ENCODE data around the gene BCAR1. TPM values are rescaled to one million over a fixed set of nuclear protein-coding genes. Genes with fewer than 3 reads are reported as not detected.

BCAR1 gene
- polyA plus RNA-seq, 2 of the 4 experiments (the other 2 are of a cell fraction), result 10.2 to 35.8 TPM

- TF ChIP-seq E2F6 (IDR thresholded peaks at IDR 0.05; ENCODE audit: borderline replicate concordance, low read depth), result no peak
- no peak for TF ChIP-seq ELK1 (IDR thresholded peaks at IDR 0.05; ENCODE audit: low read depth, low read length)
- no peak for TF ChIP-seq POLR2A (IDR thresholded peaks at IDR 0.05; ENCODE audit: low read length)
Measured at GRCh38 chr16:75264457-75264998, 13.1 kb upstream of the BCAR1 start (continued).

GRCh38 chr16:75263963-75264445, 12.6 kb upstream of the BCAR1 start:
- DNase-seq (ENCODE audit: low read depth in 1 of 2, low spot score in 1 of 2), result no peak
- ChIA-PET POLR2A (no interaction called here), CTCF (interaction anchor here (0.8 to 1.1 kb wide), 2 partner anchors 30 to 115 kb away, joined by 3 read pairs; no protein-coding TSS in a partner anchor)
- no peak; a peak in 2 of 6 replicates for ATAC-seq
- FAIRE-seq, result no peak
- WGBS (ENCODE audit: missing lambda C conversion rate), result 40% methylated on average over 7 of the region's 8 CpGs
- H3K27ac ChIP-seq, result peak overlapping the region; percentile 97; a peak in 4 of 6 replicates
- no peaks in the 10 kb centered on the region for H3K9me3 ChIP-seq
- H3K4me1 ChIP-seq, result peaks cover 56% of the 10 kb centered on the region
- peak overlapping the region; percentile 87 for H3K4me2 ChIP-seq
- H3K4me3 ChIP-seq, result peak overlapping the region; percentile 97; the same call in 2 of the 3 replicates
- TF ChIP-seq BHLHE40 (IDR thresholded peaks at IDR 0.05; ENCODE audit: low read depth, low read length), result no peak
- TF ChIP-seq FOSB (CRISPR knock-in tag; IDR thresholded peaks at IDR 0.05), result no peak
- no peak for TF ChIP-seq ESRRA (IDR thresholded peaks at IDR 0.05; ENCODE audit: borderline replicate concordance, low read length)
- TF ChIP-seq USF2 (IDR thresholded peaks at IDR 0.05), result no peak
- TF ChIP-seq RFX5 (IDR thresholded peaks at IDR 0.05), result no peak
- no peak for TF ChIP-seq EP300 (IDR thresholded peaks at IDR 0.05)
- TF ChIP-seq HOXB5 (CRISPR knock-in tag; IDR thresholded peaks at IDR 0.05), result no peak
- no peak for TF ChIP-seq RARB (CRISPR knock-in tag; IDR thresholded peaks at IDR 0.05)
- no peak for TF ChIP-seq ELK1 (IDR thresholded peaks at IDR 0.05; ENCODE audit: low read depth, low read length)
- TF ChIP-seq TP53 (CRISPR knock-in tag; IDR thresholded peaks at IDR 0.05), result no peak
- TF ChIP-seq ZSCAN20 (CRISPR knock-in tag; IDR thresholded peaks at IDR 0.05), result no peak
- no peak for TF ChIP-seq MAZ (IDR thresholded peaks at IDR 0.05; ENCODE audit: borderline replicate concordance, low read depth, low read length)
- TF ChIP-seq RNF2 (IDR thresholded peaks at IDR 0.05; ENCODE audit: borderline replicate concordance, low read depth), result no peak
- TF ChIP-seq HOXA7 (CRISPR knock-in tag; IDR thresholded peaks at IDR 0.05), result no peak
- TF ChIP-seq MAFK (IDR thresholded peaks at IDR 0.05; ENCODE audit: partially characterized antibody), result no peak
- no peak for TF ChIP-seq KDM1A (IDR thresholded peaks at IDR 0.05; ENCODE audit: low read depth)
- no peak for TF ChIP-seq CBX8 (IDR thresholded peaks at IDR 0.05)
- no peak for TF ChIP-seq EHMT2 (IDR thresholded peaks at IDR 0.05; ENCODE audit: low read depth)
- no peak for TF ChIP-seq PHF8 (IDR thresholded peaks at IDR 0.05; ENCODE audit: borderline replicate concordance, low read depth)
